HepG2 (cell line): ENCODE measurements around the gene CTIF. TPM values are rescaled to one million over a fixed set of nuclear protein-coding genes. Genes with fewer than 3 reads are reported as not detected.

Experiments used
- ATAC-seq: fragments of 200-7000 bp; cut with Tn5 transposase; 3 replicates; pipeline ENCODE4 v1.9.1; 2020; ENCODE audit warnings: mild to moderate bottlenecking, moderate library complexity
- BruUV-seq: library from RNA; stranded (reverse); fragments of 400-500 nt; replicated peaks from 2 replicates; lab custom pipeline; 2021; lab: Mats Ljungman, UMichigan
- CTCF ChIA-PET: fragments of 300-600 bp; formaldehyde crosslinking; extraction: SDS; loops from one replicate; lab custom pipeline; 2021; ENCODE audit warnings: low total read pairs, inconsistent platforms, low intra/inter-chr PET ratio; lab: Yijun Ruan, JAX
- POLR2A ChIA-PET: fragments of 350-600 bp; sonication (Branson Sonifier 250); formaldehyde crosslinking; loops from one replicate; lab custom pipeline; 2020; ENCODE audit warnings: antibody characterized with exemption, inconsistent platforms; lab: Yijun Ruan, JAX
- DNase-seq: peaks from one replicate; pipeline ENCODE4 v3.0.0-alpha.2; 2015; ENCODE audit warnings: low spot score
- FAIRE-seq: peaks from 3 replicates; lab custom pipeline; 2011; peaks lifted over from hg19 to GRCh38; lab: Jason Lieb, UNC
- H2AFZ ChIP-seq: one replicate; pipeline ENCODE4 v1.6.1; 2011; ENCODE audit warnings: low read length, inconsistent platforms
- H3K27ac ChIP-seq: fragments of 300-600 bp; 3 replicates; pipeline ENCODE4 v1.8.0; 2011; ENCODE audit warnings: mixed run types, mild to moderate bottlenecking, mixed read lengths, low read length, inconsistent platforms; ENCODE audit not compliant: insufficient read depth; ENCODE audit errors: extremely low read length
- H3K27me3 ChIP-seq, 2 experiments: fragments of 200-600 bp in 1 of 2; 2 replicates in 1 of 2; 3 replicates in 1 of 2; pipeline versions ENCODE4 v1.6.0 to v1.8.0; 2011; ENCODE audit warnings: low read length in 2 of 2, mild to moderate bottlenecking in 2 of 2, moderate library complexity in 2 of 2, inconsistent platforms in 1 of 2; ENCODE audit not compliant: insufficient read depth in 2 of 2, control insufficient read depth in 1 of 2
- H3K36me3 ChIP-seq, 2 experiments: fragments of 200-600 bp in 1 of 2; replicated peaks in 1 of 2; 2 replicates in 1 of 2; 3 replicates in 1 of 2; pipeline versions ENCODE4 v1.5.1 to v1.8.0; 2011; ENCODE audit warnings: low read length in 2 of 2, inconsistent platforms in 1 of 2; ENCODE audit not compliant: insufficient read depth in 2 of 2, control insufficient read depth in 1 of 2
- H3K4me1 ChIP-seq: 2 replicates; pipeline ENCODE4 v1.5.1; 2012; ENCODE audit warnings: low read length, inconsistent platforms; ENCODE audit not compliant: insufficient read depth
- H3K4me2 ChIP-seq: 2 replicates; pipeline ENCODE4 v1.6.0; 2011; ENCODE audit warnings: low read depth, low read length, inconsistent platforms
- H3K4me3 ChIP-seq, 3 experiments: fragments of 200-600 bp in 1 of 3; sonication (generic), shearing (Covaris generic) in 1 of 3; replicated peaks in 1 of 3; 2 replicates each; pipeline ENCODE4 v1.5.1; 2011 to 2016; ENCODE audit warnings: low read length in 3 of 3, inconsistent platforms in 2 of 3, low read depth in 2 of 3, mild to moderate bottlenecking in 2 of 3, control low read depth in 1 of 3, mixed read lengths in 1 of 3; ENCODE audit not compliant: insufficient read depth in 1 of 3
- H3K79me2 ChIP-seq: one replicate; pipeline ENCODE4 v1.6.1; 2011; ENCODE audit warnings: low read length, inconsistent platforms; ENCODE audit not compliant: insufficient read depth
- H3K9ac ChIP-seq: 2 replicates; pipeline ENCODE4 v1.6.0; 2011; ENCODE audit warnings: mild to moderate bottlenecking, low read depth, low read length, inconsistent platforms; ENCODE audit not compliant: insufficient read depth
- H3K9me3 ChIP-seq: 2 replicates; pipeline ENCODE4 v1.5.1; 2012; ENCODE audit warnings: mild to moderate bottlenecking, low read length
- H4K20me1 ChIP-seq: 2 replicates; pipeline ENCODE4 v1.6.0; 2011; ENCODE audit warnings: inconsistent platforms, mild to moderate bottlenecking, low read length, moderate library complexity; ENCODE audit not compliant: insufficient read depth
- KIAA2018 ChIP-seq: sonication (generic); formaldehyde crosslinking; IDR thresholded peaks from 2 replicates; pipeline ENCODE4 v1.5.0; 2020; ENCODE audit warnings: mild to moderate bottlenecking, missing genetic modification reagents, borderline replicate concordance
- MAX ChIP-seq: IDR thresholded peaks from 2 replicates; pipeline ENCODE4 v1.6.1; 2012; ENCODE audit warnings: inconsistent platforms
- ZFP36 ChIP-seq: fragments of 150-350 bp; IDR thresholded peaks from 2 replicates; pipeline ENCODE4 v1.6.1; 2018; ENCODE audit warnings: borderline replicate concordance, low read length, low read depth; ENCODE audit not compliant: partially characterized antibody
- ZMYM3 ChIP-seq: sonication (generic); formaldehyde crosslinking; IDR thresholded peaks from 2 replicates; pipeline ENCODE4 v1.5.1; 2020; ENCODE audit warnings: mild to moderate bottlenecking, missing genetic modification reagents
- ZNF580 ChIP-seq: IDR thresholded peaks from 2 replicates; pipeline ENCODE4 v1.6.1; 2016; ENCODE audit warnings: low read depth, borderline replicate concordance
- WGBS: methylation state at CpG from one replicate; pipeline ENCODE4 v1.1.6; 2017; ENCODE audit warnings: low lambda C conversion rate; 5-methylcytosine and 5-hydroxymethylcytosine counted together
- in situ Hi-C: cut with HindIII; loops from 2 replicates; pipeline ENCODE4 v1.10.0; 2017; ENCODE audit warnings: low pct_unique_long_range_greater_than_20kb; ENCODE audit not compliant: extremely low pct_ligation_motif_present
- intact Hi-C: fragments of 100-400 bp; cut with micrococcal nuclease; formaldehyde crosslinking; loops from one replicate; pipeline ENCODE4 v1.10.0; 2022; ENCODE audit not compliant: unreplicated experiment
- polyA plus RNA-seq, 8 experiments: library from polyadenylated mRNA; depleted of rRNA in 3 of 8; stranded (reverse) in 7 of 8; unstranded in 1 of 8; fragments of >200 nt; fragmentation: Illumina TruSeq in 4 of 8; extraction: Trizol in 4 of 8; gene quantifications; 2 replicates each; pipeline versions ENCODE4 v1.2.1 to v1.2.3, GENCODE V29; 2011 to 2016; ENCODE audit warnings: low read depth in 4 of 8, missing spikeins in 1 of 8, mixed read lengths in 1 of 8; ENCODE audit not compliant: insufficient read depth in 1 of 8
- total RNA-seq, 5 experiments: library from RNA; depleted of rRNA; stranded (reverse); fragments of >200 nt; fragmentation: Illumina TruSeq; extraction: Trizol; gene quantifications; 2 replicates each; pipeline ENCODE4 v1.2.3, GENCODE V29; 2016; ENCODE audit warnings: low read depth in 1 of 5

CTIF gene
- total and polyA plus RNA-seq, 2 of the 13 experiments (the other 11 are each of a cell fraction or from before 2014, with no cell fraction given) = 18.2 to 28.0 TPM

GRCh38 chr18:48567388-48567787 is 28.6 kb downstream of the CTIF start:
- no peak for DNase-seq
- H2AFZ ChIP-seq = no peak overlapping the region
- H3K9ac ChIP-seq = no peak overlapping the region
- H3K9me3 ChIP-seq = no peaks in the 10 kb centered on the region
- in situ Hi-C loops (no loop called here), intact Hi-C loops (no loop called here)
- H3K79me2 ChIP-seq = peaks cover 38% of the 10 kb centered on the region
- no peak for ATAC-seq
- 75% methylated on average over 3 of the region's 3 CpGs for WGBS
- CTCF ChIA-PET = no interaction called here
- no peaks in the 10 kb centered on the region for H3K27me3 ChIP-seq
- POLR2A ChIA-PET = no interaction called here
- no peaks in the 10 kb centered on the region for H3K36me3 ChIP-seq
- H3K27ac ChIP-seq = no peak overlapping the region
- no peak overlapping the region for H3K4me3 ChIP-seq
- TF ChIP-seq ZNF580 (CRISPR knock-in tag) (no peak), ZMYM3 (CRISPR knock-in tag) (peak; percentile 62; the same call in 1 of the 2 replicates), KIAA2018 (CRISPR knock-in tag) (no peak), ZFP36 (peak; percentile 88), MAX (no peak)
- peak; percentile 15 for FAIRE-seq
- BruUV-seq = no TSS peak
- H3K4me2 ChIP-seq = no peak overlapping the region
- H4K20me1 ChIP-seq = no peaks in the 10 kb centered on the region
- H3K4me1 ChIP-seq = peaks cover 73% of the 10 kb centered on the region
